ENCODE results near the gene NPAT. TPM values are rescaled to one million over a fixed set of nuclear protein-coding genes. Genes with fewer than 3 reads are reported as not detected.
"Not testable (repeated sequence)": the region's sequence is repeated elsewhere in the genome, so short reads cannot be mapped to it uniquely, and the experiment has no call there.

NPAT gene
- total RNA-seq, 1 donor from 2014 or later = 16.7 TPM

- no peaks in the 10 kb centered on the region for H3K9me3 ChIP-seq
- H3K36me3 ChIP-seq = peaks cover 5% of the 10 kb centered on the region
- DNase-seq (peak; percentile 98), ATAC-seq (peak; percentile 98)
- peak within 1 kb of the TSS; percentile 91 for H3K27ac ChIP-seq
- intact Hi-C loops (cut with DNase I) = no loop called here
- H3K4me3 ChIP-seq = peak within 1 kb of the TSS; percentile 88
- peak; percentile 43 for TF ChIP-seq CTCF (IDR thresholded peaks at IDR 0.05)
- H3K27me3 ChIP-seq (ENCODE audit: low read depth) = no peaks in the 10 kb centered on the region
- peaks cover 32% of the 10 kb centered on the region for H3K4me1 ChIP-seq
Observed at GRCh38 chr11:108121274-108122155, 100.9 kb downstream of the NPAT start, which contains the start of gene ACAT1. Gene ACAT1 (plus strand): TSS chr11:108121567. CDS start chr11:108121607, 40 bp downstream.

- intact Hi-C loops (cut with DNase I); H3K36me3 ChIP-seq; H3K27me3 ChIP-seq (ENCODE audit: low read depth); DNase-seq; H3K9me3 ChIP-seq: not testable (repeated sequence)
- H3K27ac ChIP-seq = peak overlapping the region; percentile 91
- peak in 1 of 2 donors; percentile 1 for ATAC-seq
- peaks cover 38% of the 10 kb centered on the region for H3K4me1 ChIP-seq
- peak overlapping the region; percentile 88 for H3K4me3 ChIP-seq
Observed at GRCh38 chr11:108120936-108121273, 101.5 kb downstream of the NPAT start.

- H3K4me3 ChIP-seq = no peak overlapping the region
- H3K9me3 ChIP-seq = no peaks in the 10 kb centered on the region
- H3K36me3 ChIP-seq = no peaks in the 10 kb centered on the region
- no peak overlapping the region for H3K27ac ChIP-seq
- intact Hi-C loops (cut with DNase I) = no loop called here
- ATAC-seq (no peak), DNase-seq (no peak)
- peak; percentile 54 for TF ChIP-seq CTCF (IDR thresholded peaks at IDR 0.05)
- H3K27me3 ChIP-seq (ENCODE audit: low read depth) = no peaks in the 10 kb centered on the region
- peaks cover 32% of the 10 kb centered on the region for H3K4me1 ChIP-seq
Observed at GRCh38 chr11:108117746-108118371, 104.6 kb downstream of the NPAT start.

- intact Hi-C loops (cut with DNase I) = no loop called here
- peak; percentile 91 to 93 for ATAC-seq
- Histone ChIP-seq H3K36me3 (no peaks in the 10 kb centered on the region), H3K27me3 (ENCODE audit: low read depth) (no peaks in the 10 kb centered on the region), H3K9me3 (no peaks in the 10 kb centered on the region), H3K27ac (peak overlapping the region; percentile 34), H3K4me3 (no peak overlapping the region), H3K4me1 (peaks cover 17% of the 10 kb centered on the region)
- DNase-seq = peak; percentile 76
- no peak for TF ChIP-seq CTCF (IDR thresholded peaks at IDR 0.05)
Observed at GRCh38 chr11:108115500-108116140, 106.8 kb downstream of the NPAT start.

- Histone ChIP-seq H3K4me1 (peaks cover 17% of the 10 kb centered on the region), H3K4me3 (no peak overlapping the region), H3K9me3 (no peaks in the 10 kb centered on the region), H3K36me3 (no peaks in the 10 kb centered on the region), H3K27me3 (ENCODE audit: low read depth) (no peaks in the 10 kb centered on the region), H3K27ac (no peak overlapping the region)
- intact Hi-C loops (cut with DNase I) = no loop called here
- ATAC-seq (no peak), DNase-seq (no peak)
- no peak for TF ChIP-seq CTCF (IDR thresholded peaks at IDR 0.05)
Observed at GRCh38 chr11:108112057-108112456, 110.4 kb downstream of the NPAT start.
